ENCODE data around the gene AGBL2.
A peak's percentile ranks its signal among the peaks of the same experiment; 100 is the strongest.
"Not testable (repeated sequence)": the region's sequence is repeated elsewhere in the genome, so short reads cannot be mapped to it uniquely, and the experiment has no call there.

The AGBL2 gene

GRCh38 chr11:47715082-47715669, at the start of gene AGBL2:
Gene AGBL2 (minus strand): TSS chr11:47715369. CDS start chr11:47714650, 719 bp downstream.
- peak; percentile 91 for DNase-seq

GRCh38 chr11:47759291-47759690, 44.1 kb upstream of the AGBL2 start:
- DNase-seq, result not testable (repeated sequence)

- DNase-seq, result no peak
Measured at GRCh38 chr11:47756208-47756607, 41.0 kb upstream of the AGBL2 start.

GRCh38 chr11:47750725-47751124, 35.6 kb upstream of the AGBL2 start:
- no peak for DNase-seq

GRCh38 chr11:47742494-47742893, 27.3 kb upstream of the AGBL2 start:
- not testable (repeated sequence) for DNase-seq

GRCh38 chr11:47737817-47738216, 22.6 kb upstream of the AGBL2 start:
- not testable (repeated sequence) for DNase-seq

- DNase-seq, result no peak
Measured at GRCh38 chr11:47732271-47732670, 17.1 kb upstream of the AGBL2 start.

- DNase-seq, result no peak
Measured at GRCh38 chr11:47731475-47731874, 16.3 kb upstream of the AGBL2 start.

GRCh38 chr11:47726878-47727514, 11.8 kb upstream of the AGBL2 start:
- DNase-seq, result no peak

- no peak for DNase-seq
Measured at GRCh38 chr11:47726118-47726442, 10.9 kb upstream of the AGBL2 start.

GRCh38 chr11:47725442-47726117, 10.4 kb upstream of the AGBL2 start:
- no peak for DNase-seq

- DNase-seq, result no peak
Measured at GRCh38 chr11:47724041-47724729, 9.0 kb upstream of the AGBL2 start.

GRCh38 chr11:47723041-47723440, 7.9 kb upstream of the AGBL2 start:
- no peak for DNase-seq

GRCh38 chr11:47720651-47721050, 5.5 kb upstream of the AGBL2 start:
- DNase-seq, result no peak

- no peak for DNase-seq
Measured at GRCh38 chr11:47716692-47717091, 1.5 kb upstream of the AGBL2 start.

- peak; percentile 21 for DNase-seq
Measured at GRCh38 chr11:47714554-47715081, 551 bp downstream of the AGBL2 start.

GRCh38 chr11:47711816-47712215, 3.4 kb downstream of the AGBL2 start:
- DNase-seq, result no peak

- DNase-seq, result no peak
Measured at GRCh38 chr11:47711225-47711624, 3.9 kb downstream of the AGBL2 start.

- DNase-seq, result not testable (repeated sequence)
Measured at GRCh38 chr11:47707275-47707786, 7.8 kb downstream of the AGBL2 start.

GRCh38 chr11:47705721-47706120, 9.4 kb downstream of the AGBL2 start:
- no peak for DNase-seq

GRCh38 chr11:47691979-47692378, 23.2 kb downstream of the AGBL2 start:
- DNase-seq, result no peak

GRCh38 chr11:47689480-47689879, 25.7 kb downstream of the AGBL2 start:
- no peak for DNase-seq

GRCh38 chr11:47688991-47689390, 26.2 kb downstream of the AGBL2 start:
- no peak for DNase-seq

Measured in stimulated activated CD4-positive, alpha-beta T cell treated with anti-CD3 and anti-CD28 coated beads, Interleukin-15, amount 100 ng/mL, for 24 hours (primary cell).